Hypothalamus (tissue), 51 donors: Measurements from ENCODE around the gene RNF2.
"Not testable (repeated sequence)": the region's sequence is repeated elsewhere in the genome, so short reads cannot be mapped to it uniquely, and the experiment has no call there.

Source experiments
- DNase-seq, 51 donors: peaks; one replicate each; lab custom pipeline; 2025; lab: John Stamatoyannopoulos, UW

The RNF2 gene

DNA sequence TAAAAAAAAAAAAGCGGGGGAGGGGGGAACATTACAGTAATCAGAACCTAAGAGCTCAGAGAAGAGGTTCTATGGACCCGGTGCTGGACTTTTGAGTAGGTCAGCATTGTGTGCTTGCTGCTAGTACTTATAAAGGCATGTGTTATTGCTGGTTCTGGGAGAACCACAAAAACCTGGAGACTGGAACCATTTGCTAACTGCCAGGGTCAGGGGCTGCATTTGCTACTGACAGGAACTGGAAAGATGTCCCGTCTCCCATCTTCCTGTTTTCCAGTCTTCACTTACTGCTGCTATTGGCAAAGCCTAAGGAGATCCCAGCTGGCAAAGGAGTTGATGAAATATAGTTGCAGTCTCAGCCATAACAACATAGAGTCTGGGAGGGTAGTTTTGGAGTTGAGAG lies 4.3 kb downstream of the RNF2 start:
- no peak for DNase-seq

DNA sequence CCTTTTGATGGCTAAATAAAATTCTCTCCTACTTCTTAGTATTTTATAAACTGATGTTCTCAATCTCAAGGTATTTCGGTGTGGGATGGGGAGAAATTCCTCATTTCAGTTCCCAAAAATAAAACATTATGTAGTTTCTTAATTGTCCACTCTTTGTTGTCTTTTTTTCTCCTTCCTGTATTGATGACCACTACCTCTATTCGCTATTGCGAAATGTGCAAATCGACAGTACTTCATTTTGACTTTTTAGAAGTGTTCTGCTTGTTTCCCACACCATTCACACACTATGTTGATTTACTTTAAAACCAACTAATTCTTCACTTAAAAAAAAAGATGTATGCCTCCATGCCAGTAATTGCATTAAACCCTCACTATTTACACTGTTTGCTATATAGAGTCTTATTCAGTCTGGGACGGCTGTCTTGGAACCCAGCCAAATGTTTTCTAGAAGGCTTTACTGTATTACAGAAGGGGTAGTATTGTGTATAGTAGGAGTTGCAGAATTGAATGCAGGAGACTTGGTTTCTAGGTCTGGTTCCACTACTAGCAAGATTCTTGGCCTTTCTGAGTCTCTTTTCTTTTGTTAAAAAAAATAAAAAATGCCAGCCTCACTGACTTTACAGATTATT lies 5.6 kb downstream of the RNF2 start:
- DNase-seq = no peak

DNA sequence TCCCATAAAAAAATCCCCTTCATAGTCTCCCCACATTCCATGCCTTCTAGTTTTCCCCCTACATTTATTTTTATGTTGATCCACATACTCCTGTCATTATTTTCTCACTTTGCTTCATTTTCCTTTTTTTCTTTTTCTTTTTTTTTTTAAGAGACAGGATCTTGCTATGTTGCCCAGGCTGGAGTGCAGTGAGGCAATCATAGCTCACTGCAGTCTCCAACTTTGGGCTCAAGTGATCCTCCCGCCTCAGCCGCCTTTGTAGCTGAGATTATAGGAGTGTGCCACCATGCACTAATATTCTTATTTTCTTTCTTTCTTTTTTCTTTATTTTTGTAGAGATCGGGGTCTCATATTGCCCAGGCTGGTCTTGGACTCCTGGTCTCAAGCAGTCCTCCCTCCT lies 7.8 kb downstream of the RNF2 start:
- DNase-seq = no peak

GRCh38 chr1:185054365-185055060 lies 9.2 kb downstream of the RNF2 start:
- DNase-seq = no peak

DNA sequence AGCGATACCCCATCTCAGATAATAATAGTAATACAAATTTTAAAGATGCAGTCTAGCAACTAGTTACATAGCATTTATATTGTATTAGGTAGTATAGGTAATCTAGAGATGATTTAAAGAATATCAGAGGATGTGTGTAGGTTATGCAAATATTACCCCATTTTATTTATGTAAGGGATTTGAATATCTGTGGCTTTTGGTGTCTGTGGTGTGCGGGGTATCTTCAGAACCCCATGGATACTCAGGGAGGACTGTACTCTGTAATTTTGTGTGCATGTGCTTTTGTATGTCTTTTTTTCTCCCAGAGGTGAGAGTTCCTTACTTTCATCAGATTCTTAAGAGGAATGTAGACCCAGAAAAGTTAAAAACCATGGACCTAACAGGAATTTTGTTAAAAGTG lies 12.8 kb downstream of the RNF2 start:
- no peak for DNase-seq

DNA sequence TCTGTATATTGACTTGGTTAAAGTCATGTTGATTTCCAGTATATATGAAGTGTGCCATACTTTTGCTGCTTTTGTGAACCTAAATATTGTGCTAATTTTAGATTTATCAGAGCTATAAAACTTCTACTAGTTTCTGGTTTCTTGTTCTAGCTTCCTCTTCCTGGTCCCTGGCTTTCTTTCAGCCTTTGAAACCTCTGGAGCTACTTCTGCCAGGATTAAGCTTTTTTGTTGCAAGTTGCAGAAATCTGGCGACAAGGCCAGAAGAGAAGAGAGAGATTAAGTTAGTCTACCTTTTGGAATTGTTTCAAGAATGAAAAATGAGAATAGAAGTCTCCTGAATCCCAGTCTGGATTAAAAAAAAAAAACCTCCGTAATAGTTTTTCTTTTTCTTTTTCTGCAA lies 13.5 kb downstream of the RNF2 start:
- DNase-seq = no peak

DNA sequence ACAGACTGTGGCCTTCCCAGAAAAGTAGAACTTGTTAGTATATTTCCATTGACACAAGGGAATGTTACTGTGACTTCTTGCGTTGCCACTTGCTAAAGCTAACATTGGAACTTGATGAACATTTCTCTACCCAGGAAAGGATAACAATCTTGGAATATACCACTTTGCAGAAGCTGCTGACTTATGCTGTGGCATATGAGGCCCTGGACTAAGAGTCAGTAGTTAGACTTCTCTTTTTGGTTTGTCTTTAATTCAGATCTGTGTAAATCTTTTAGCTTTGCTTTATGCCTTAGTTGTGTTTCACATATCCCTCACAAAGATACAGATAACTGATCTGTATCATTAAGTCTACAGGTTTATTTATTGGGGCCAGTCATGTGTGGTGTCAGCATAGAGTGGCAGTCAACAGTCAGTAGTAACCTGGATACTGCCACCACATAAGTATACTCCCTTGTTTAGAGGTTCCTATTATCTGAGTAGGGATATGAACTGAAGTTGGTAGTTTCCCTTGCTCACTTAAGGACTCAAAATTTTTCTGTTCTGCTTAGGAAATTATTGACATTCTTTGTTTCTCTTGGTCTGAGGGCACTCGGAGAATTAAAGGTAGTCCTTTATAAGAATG lies 14.7 kb downstream of the RNF2 start:
- DNase-seq = no peak

DNA sequence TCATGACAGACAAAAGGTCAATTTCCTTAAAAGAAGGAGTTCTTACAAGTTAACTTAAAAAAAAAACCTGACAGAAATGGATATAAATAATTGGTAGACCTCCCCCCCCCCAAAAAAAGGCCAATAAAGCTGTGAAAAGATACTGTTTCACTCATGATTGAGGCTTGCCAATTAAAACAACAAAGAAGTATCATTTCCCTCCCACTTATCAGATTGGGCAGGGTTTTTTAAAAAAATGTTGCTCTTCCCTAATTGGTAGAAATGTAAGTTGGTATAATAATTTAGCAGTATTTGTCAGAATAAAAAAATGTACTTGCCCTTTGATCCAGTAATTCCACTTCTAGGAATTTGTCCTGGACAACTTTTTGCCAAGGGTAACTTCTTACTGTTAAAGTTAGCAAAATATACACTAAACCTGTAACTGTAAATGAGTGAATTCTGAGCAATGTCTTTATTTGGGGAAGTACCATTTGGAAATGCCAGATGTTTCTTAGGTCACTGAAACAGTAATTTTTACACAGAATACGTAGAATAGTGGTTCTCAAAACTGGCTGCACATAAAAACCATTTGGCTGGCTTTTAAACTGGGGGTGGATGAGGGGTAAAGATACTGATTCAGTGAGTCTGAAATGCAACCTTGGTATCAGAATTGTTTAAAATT lies 17.5 kb downstream of the RNF2 start:
- no peak for DNase-seq

DNA sequence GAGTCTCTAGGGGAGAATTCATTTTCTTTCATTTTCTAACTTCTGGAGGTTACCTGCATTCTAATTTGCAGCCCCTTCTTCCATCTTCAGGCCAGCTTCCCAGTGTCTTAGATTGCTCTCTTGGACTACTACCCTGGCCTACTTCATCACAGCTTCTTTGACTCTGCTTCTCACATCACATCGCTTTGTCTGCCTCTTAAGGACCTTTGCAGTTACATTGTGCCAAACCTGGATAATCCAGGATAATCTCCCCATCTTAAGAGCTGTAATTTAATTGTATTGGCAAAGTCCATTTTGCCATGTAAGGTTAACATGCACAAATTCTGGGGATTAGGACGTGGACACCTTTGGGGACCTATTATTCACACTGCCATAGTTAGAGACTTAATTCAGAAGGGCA lies 18.4 kb downstream of the RNF2 start:
- no peak for DNase-seq

DNA sequence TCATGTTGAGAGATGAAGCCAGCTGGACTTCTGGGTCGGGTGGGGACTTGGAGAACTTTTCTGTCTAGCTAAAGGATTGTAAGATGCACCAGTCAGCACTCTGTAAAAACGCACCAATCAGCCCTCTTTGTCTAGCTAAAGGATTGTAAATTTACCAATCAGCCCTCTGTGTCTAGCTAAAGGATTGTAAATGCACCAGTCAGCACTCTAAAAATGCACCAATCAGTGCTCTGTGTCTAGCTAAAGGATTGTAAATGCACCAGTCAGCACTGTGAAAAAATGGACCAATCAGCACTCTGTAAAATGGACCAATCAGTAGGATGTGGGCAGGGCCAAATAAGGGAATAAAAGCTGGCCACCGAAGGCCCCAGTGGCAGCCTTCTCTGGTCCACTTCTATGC lies 19.6 kb downstream of the RNF2 start:
- not testable (repeated sequence) for DNase-seq

GRCh38 chr1:185066181-185066580 lies 20.8 kb downstream of the RNF2 start:
- no peak for DNase-seq

DNA sequence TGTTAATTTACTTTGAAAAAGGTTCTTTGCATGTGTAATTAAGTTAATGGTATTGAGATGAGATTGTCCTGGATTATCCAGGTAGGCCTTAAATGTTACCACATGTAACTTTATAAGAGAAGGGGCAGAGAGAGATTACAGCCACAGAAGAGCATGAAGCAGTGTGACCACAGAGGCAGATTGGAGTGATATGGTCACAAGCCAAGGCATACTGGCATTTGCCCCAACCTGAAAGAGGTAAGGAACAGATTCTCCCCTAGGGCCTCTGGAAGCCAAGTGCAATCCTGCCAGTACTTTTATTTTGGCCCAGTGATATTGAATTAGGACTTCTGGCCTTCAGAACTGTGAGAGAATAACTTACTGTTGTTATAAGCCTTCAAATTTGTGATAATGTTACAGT lies 23.0 kb downstream of the RNF2 start:
- DNase-seq = no peak

- DNase-seq = no peak
These were observed 23.9 kb downstream of the RNF2 start for GRCh38 chr1:185069202-185069772.

DNA sequence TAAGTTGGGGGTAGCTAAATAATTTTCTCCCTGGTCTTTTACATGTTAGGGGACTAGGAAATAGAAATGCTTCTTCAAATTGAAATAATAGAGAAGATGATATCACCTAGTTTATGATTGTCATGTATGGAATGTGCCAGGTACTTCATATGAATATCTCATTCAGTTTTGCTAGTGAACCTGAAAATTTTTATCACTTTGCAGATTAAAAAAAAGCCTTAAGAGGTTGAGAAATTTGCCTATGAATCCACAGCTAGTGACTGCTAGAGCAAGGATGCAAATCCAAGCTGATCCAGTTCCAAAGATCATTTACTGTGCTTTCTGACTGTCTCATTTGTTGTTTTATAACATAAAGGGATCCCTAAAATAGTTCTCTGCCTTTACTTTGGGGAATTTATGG lies 24.7 kb downstream of the RNF2 start:
- DNase-seq = no peak

DNA sequence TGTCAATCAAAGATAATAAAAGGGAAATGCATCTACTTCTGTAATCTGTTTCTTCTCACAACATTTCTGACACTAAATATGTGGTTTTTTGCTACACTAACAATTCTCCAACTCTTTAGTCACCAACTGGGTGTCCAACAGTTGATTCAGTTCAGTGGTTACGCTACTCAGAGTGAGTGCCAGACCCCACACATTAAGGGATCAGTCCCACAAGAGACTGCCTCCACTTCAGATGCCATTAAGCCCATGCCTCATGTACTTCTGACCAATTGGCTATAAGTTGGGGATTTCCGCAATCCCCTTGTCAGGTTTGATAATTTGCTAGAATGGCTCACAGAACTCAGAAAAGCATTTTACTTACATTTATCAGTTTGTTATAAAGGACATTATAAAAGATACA lies 28.4 kb downstream of the RNF2 start:
- DNase-seq = no peak

- no peak for DNase-seq
These were observed 28.9 kb downstream of the RNF2 start for GRCh38 chr1:185074307-185074706.

GRCh38 chr1:185075476-185075875 lies 30.1 kb downstream of the RNF2 start:
- DNase-seq = no peak

GRCh38 chr1:185077374-185077773 lies 32.0 kb downstream of the RNF2 start:
- no peak for DNase-seq

DNA sequence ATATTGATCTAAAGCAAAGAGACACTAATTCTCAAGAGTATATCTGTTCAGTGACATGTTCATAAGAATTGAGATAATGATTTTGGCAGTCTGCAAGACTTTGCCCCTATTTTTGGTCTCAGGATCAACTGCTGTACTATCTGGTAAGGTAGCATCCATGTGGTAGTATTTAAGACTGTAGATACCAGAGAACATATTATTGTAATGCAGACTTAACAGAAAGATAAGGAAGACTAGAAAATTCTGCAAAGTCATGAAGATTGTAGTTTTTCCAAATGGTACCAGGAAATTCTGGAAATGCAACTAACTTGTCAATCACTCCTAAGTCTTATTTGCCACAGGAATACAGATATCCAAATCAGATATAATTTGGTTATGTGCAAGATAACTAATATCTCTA lies 35.1 kb downstream of the RNF2 start:
- no peak for DNase-seq

DNA sequence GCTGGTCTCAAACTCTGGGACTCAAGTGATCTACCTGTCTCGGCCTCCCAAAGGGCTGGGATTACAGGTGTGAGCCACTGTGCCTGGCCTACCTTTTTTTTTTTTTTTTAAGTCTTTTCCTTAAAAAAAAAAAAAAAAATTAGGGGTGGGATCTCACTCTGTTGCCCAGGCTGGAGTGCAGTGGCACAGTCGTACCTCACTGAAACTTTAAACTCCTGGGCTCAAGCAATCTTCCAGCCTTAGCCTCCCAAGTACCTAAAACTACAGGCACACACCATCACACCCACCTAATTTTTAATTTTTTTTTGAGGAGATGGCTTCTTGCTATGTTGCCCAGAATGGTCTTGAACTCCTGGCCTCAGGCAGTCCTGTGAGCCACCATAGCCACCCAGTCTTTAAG lies 38.5 kb downstream of the RNF2 start:
- no peak for DNase-seq

DNA sequence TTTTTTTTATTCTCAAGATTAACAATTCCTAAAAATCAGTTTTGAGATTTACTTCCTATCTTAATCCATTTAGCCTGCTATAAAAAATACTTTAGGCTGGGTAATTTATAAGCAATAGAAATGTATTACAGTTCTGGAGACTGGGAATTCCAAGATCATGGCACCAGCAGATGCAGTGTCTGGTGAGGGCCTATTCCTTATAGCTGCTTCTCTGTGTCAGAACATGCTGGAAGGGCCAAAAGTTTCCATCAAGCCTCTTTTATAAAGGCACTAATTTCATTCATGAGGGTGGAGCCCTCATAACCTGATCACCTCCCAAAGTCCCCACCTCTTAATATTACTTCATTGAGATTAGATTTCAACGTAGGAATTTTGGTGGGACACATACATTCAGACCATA lies 41.7 kb downstream of the RNF2 start:
- DNase-seq = no peak

DNA sequence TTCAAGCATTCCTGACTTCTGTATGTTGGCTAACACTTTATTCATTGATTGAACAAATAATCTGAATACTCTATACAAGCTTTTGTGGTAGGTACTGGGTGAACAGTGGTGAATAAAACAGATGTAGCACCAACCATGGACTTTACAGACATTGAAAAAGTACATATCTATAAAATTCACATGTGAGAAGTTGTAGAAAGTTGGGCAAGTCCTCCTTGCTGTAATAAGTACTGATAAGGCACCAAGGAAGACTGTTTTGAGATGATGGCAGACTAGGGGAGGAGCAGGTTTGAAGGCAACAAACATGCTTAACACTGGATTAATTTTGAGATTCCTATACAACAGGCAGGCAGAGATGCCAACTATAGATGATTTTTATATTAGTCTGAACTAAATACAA lies 42.4 kb downstream of the RNF2 start:
- no peak for DNase-seq
